Left ventricle myocardium superior (tissue), 1 donor: ENCODE data around the gene THY1. TPM values are rescaled to one million over a fixed set of nuclear protein-coding genes. Genes with fewer than 3 reads are reported as not detected.
"Not testable (repeated sequence)": the region's sequence is repeated elsewhere in the genome, so short reads cannot be mapped to it uniquely, and the experiment has no call there.

Source experiments
- ATAC-seq: fragments of 200-7000 bp; cut with Tn5 transposase; one replicate; pipeline ENCODE4 v1.9.1; 2020; ENCODE audit warnings: mild to moderate bottlenecking, moderate library complexity
- DNase-seq: peaks from one replicate; pipeline ENCODE4 v3.0.0-alpha.2; 2020
- intact Hi-C: fragments of 100-400 bp; cut with micrococcal nuclease; formaldehyde crosslinking; loops from one replicate; pipeline ENCODE4 v1.11.0; 2022
- total RNA-seq: library from RNA; stranded (reverse); fragmentation: NEBNext Ultra II Directional; extraction: Animal tissue kit (Norgen Biotek cat#: 25700); gene quantifications from one replicate; pipeline ENCODE4 v1.2.1, GENCODE V29; 2021
- donor health status: DM: no; HTN: yes; CAD: no; lungs with severe emphysema.

THY1 gene
- total RNA-seq, 1 donor from 2014 or later, result 1.5 TPM

- no peak for ATAC-seq
- intact Hi-C loops, result no loop called here
- no peak for DNase-seq
These were observed 20.5 kb downstream of the THY1 start for GRCh38 chr11:119402470-119402869.

- no peak for DNase-seq
- intact Hi-C loops, result no loop called here
- no peak for ATAC-seq
These were observed 22.1 kb downstream of the THY1 start for GRCh38 chr11:119400860-119401259.

- ATAC-seq, result no peak
- intact Hi-C loops, result loop anchor here (10.0 kb wide), 1 partner anchor 57 kb away; no protein-coding TSS in a partner anchor
- no peak for DNase-seq
These were observed 25.2 kb downstream of the THY1 start for GRCh38 chr11:119397740-119398139.

- intact Hi-C loops, result loop anchor here (10.0 kb wide), 1 partner anchor 58 kb away; no protein-coding TSS in a partner anchor
- ATAC-seq, result no peak
- no peak for DNase-seq
These were observed 26.1 kb downstream of the THY1 start for GRCh38 chr11:119396835-119397234.

- DNase-seq (no peak), ATAC-seq (no peak)
- intact Hi-C loops, result loop anchor here (10.0 kb wide), 1 partner anchor 64 kb away; no protein-coding TSS in a partner anchor
These were observed 31.7 kb downstream of the THY1 start for GRCh38 chr11:119391275-119391674.

GRCh38 chr11:119389611-119390254, 33.2 kb downstream of the THY1 start:
- ATAC-seq, result no peak
- no peak for DNase-seq
- intact Hi-C loops, result loop anchor here (10.0 kb wide), 1 partner anchor 65 kb away; no protein-coding TSS in a partner anchor

- ATAC-seq, result no peak
- DNase-seq, result no peak
- intact Hi-C loops, result no loop called here
These were observed 34.9 kb downstream of the THY1 start for GRCh38 chr11:119388103-119388502.

- DNase-seq (no peak), ATAC-seq (no peak)
- intact Hi-C loops, result no loop called here
These were observed 38.6 kb downstream of the THY1 start for GRCh38 chr11:119384332-119384731.

GRCh38 chr11:119382513-119382912, 40.5 kb downstream of the THY1 start:
- DNase-seq, intact Hi-C loops, ATAC-seq: not testable (repeated sequence)

GRCh38 chr11:119382101-119382500, 40.9 kb downstream of the THY1 start:
- no peak for DNase-seq
- no peak for ATAC-seq
- intact Hi-C loops, result no loop called here

- ATAC-seq (peak; percentile 88), DNase-seq (peak; percentile 98)
- intact Hi-C loops, result no loop called here
These were observed 41.6 kb downstream of the THY1 start, which contains the start of gene USP2 for GRCh38 chr11:119381181-119381988. TSS of gene USP2 (minus strand) at chr11:119381690. CDS start at chr11:119373480, 8,210 bp downstream.

- intact Hi-C loops, result no loop called here
- ATAC-seq (no peak), DNase-seq (no peak)
These were observed 42.2 kb downstream of the THY1 start for GRCh38 chr11:119380827-119381180.

- ATAC-seq (no peak), DNase-seq (no peak)
- intact Hi-C loops, result no loop called here
These were observed 42.7 kb downstream of the THY1 start for GRCh38 chr11:119380160-119380826.

- ATAC-seq (peak; percentile 10), DNase-seq (peak; percentile 54)
- intact Hi-C loops, result no loop called here
These were observed 44.0 kb downstream of the THY1 start for GRCh38 chr11:119378851-119379465.

- intact Hi-C loops, result no loop called here
- no peak for ATAC-seq
- DNase-seq, result no peak
These were observed 44.9 kb downstream of the THY1 start for GRCh38 chr11:119377961-119378667.

GRCh38 chr11:119377112-119377901, 45.7 kb downstream of the THY1 start:
- intact Hi-C loops, result no loop called here
- ATAC-seq (peak; percentile 7), DNase-seq (peak; percentile 50)

GRCh38 chr11:119376197-119376847, 46.6 kb downstream of the THY1 start:
- intact Hi-C loops, result no loop called here
- ATAC-seq (peak; percentile 13), DNase-seq (peak; percentile 76)
